Inflammatory macrophage treated with lipopolysaccharide for 4 hours (primary cell): ENCODE data around the gene PIEZO2.
"Not testable (repeated sequence)": the region's sequence is repeated elsewhere in the genome, so short reads cannot be mapped to it uniquely, and the experiment has no call there.

Experiments used
- DNase-seq: peaks from one replicate; pipeline ENCODE4 v3.0.0-alpha.2; 2020

PIEZO2 gene

DNA sequence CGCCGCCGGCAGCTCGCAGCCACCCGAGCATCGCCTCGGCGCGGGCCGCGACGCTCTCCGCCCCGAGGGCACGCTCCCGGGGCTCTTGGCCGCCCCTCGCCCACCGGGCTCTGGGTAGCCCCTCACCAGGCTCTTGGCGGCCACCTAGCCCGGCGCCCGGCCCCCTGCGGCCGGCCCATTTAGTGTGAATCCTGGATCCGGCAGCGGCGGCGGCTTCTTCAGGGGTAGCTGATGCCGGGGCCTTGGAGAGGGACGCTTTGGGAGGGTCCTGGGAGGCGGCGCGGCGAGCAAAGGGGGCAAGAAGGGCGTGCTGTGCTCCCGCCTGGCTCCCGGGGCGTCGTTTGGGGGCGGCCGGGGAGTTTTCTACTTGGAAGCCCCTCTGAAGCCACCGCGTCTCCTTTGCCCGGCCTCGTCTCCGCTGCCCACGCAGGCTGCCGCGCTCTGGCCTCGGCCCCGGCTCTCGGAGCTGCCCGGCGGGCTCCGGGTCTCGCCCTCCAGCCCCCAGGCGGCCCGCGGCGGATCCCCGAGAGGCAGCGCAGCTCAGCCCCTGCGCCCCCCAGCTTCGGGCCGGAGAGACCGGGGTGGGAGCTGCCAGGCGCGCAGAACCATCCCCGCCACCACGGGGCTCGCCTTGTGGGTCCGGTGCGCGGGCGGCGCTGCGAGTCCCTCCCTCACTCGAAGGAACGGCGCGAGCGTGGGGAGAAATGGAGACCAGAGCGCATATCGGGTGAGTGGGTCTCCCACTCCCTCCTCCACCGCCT, 509 bp downstream of the PIEZO2 start:
- DNase-seq: no peak

DNA sequence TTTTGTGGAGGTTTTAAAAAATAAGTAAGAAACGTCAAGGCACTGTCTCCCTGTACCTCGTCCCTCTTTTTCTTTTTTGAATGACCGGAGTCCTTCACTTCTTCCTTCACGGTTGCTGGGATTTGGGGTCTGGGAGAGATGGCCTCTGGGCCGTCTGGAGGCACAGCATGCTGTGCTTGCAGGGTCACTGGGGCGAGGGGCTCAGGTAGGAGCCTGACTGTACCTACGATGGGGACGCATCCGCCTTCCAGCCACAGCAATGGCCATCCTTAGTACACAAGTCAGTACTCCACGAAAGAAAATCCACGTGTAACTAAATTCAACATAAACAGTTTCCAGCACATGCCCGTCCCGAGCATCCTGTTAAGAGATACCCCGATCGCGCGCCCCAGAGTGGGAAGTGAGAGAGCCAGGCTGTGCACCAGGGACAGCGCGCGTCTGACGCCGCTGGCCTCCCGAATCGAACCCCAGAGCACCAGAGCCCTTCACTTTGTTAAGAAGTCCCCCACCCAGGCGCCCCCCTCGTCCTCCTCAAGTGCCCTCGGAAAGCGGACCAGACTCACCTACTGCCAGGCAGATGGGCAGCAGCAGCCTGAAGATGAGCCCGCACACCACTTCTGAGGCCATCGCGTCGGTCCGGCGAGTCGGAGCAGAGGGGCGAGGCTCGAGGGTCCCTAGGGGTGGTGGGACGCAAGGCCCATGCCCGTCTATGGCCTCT, 1.2 kb downstream of the PIEZO2 start:
- DNase-seq: no peak

- no peak for DNase-seq
Observed at GRCh38 chr18:11147371-11147951, 1.9 kb downstream of the PIEZO2 start.

DNA sequence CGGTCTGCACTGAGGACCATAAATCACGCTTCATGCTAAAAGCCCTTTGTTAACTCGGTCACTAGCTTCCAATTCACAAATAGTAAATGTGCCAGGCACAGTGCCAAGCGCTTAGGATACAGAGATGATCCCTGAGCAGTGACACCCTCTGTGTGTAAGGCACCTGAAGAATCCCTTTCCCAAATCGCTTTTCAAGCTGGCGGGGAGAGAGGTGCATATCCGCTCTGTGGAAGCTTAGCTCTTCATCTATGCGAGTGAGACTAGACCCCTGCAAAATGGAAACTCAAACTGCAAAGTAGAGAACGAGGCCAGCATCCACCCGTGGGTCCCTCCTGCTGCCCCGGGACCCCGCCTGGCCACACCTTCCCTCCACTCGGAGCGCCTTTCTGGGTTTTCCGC, 2.4 kb downstream of the PIEZO2 start:
- DNase-seq: no peak

DNA sequence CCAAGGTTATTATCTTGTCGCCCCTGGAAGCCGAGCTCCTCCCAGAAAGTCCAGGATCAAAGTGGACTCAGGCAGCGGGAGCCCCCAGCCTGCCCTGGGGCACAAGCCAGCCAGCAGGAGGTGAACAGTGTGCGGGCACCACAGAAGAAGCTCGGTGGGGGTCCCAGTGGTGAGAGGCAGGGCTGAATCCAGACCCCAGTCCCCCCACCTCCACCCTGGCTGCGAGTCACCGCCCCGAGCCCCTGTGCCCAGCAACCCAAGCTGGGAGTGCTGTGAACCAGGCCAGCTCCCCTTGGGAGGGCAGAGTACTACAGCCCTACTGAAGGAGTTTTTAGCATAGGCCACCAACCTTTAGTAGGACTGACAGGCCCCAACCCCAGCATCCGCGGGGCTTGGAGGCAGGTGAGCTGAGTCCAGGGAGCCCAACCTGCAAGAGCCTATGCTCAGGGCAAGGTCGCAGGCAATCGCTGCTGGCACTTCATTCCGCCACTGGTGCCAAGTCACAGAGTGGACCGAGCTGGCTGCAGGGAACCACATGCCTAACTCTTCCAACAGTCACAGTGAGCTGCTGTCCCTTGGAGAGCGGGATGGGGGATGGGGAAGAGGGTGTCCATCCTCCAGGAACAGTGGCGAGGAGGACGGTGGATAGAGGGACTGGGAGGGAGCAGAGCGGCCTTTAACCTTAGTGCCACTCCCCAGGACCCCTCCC, 3.0 kb downstream of the PIEZO2 start:
- DNase-seq: no peak

- no peak for DNase-seq
Observed at GRCh38 chr18:11145413-11146191, 3.8 kb downstream of the PIEZO2 start.

DNA sequence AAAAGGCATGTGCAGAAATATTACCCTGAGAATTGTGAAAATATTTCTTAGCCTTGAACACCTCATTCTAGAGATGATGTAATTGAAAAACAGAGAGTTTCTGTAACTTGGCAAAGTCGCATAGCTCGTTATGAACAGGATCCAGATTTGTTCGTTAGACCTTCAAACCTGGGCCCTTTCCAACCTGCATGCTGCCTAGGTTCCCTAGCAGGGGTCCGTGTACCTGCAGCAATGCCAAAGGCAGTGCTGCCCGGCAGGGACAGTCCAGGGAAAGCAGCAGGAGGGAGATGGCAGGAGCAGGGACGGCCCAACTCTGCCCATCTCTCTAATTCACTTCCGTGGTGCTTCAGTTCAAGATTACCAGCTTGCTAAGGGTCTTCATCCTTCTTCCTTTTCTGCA, 12.0 kb downstream of the PIEZO2 start:
- no peak for DNase-seq

DNA sequence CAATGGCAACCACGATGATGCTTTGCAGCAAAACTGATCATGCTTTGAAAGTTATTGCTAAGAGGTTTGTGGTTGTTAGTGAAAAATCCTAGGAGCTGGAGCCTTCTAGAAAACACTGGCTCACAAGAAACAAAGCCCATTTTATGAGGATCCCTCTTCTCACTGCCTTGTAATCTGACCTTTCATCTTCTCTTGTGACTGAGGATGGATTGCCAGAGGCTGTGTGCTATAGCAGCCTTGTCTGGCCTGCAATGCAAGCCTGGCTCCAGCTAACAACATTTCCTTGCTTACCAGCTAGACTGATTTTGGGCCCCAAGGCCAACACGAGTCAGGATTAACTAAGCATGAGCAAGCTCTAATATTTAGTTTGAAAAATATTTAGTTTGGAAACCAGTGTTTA, 13.1 kb downstream of the PIEZO2 start:
- DNase-seq: no peak

GRCh38 chr18:11134940-11135339, 14.4 kb downstream of the PIEZO2 start:
- DNase-seq: no peak

DNA sequence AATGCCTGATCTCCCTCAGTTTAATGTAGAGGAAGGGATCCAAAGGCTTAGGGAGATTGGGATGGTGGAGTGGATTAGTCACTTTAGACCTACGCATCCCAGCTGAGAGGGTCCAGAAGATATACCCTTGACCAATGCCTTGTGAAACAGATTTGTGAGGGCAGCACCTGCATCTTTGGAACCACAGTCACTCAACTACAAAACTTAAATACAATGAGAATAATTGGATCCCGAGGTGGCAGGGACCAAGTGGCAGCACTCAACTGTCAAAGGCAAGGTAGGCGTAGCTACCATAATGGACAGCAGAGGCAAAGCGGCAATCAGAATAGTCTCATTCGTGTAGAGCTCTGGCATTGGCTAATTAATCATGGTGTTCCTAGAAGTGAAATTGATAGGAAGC, 20.3 kb downstream of the PIEZO2 start:
- not testable (repeated sequence) for DNase-seq

DNA sequence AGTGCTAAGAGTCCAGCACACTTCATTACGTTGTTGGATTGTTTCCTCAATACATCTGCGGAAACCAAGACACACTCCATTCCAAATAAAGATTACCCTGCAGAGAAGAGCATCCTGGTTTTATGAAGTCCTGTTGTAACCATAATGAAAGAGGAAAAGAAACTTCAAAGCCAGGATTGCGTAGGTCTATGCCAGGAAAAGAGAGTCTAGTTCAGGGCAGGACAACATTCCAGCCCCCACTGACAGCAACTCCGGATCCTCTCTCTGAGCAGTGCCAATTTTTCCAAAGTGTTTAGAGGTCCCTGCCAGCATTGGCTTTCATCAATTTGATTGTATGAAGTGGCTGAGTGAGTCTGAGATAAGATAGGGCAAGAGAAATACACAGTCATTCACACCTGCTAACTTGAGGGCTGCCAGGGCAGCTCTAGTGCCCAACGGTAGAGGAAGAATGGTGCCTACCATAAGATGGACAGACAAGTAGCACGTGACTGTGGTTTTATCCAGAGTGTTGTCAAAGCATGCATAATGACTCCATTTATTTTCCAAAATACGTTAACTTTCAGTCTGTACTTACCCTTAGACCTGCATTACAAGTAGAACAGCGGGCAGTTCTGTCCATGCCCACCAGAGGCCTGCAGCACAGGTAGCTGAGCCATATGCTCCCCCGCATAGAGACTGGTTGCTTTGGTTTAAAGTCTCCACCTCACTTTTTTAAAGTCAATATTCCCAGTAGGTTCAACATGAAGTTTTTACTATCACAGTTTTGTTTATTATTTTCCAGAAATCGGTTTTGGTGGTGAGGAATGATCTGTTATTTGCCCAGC, 23.7 kb downstream of the PIEZO2 start:
- no peak for DNase-seq

- DNase-seq: no peak
Observed at GRCh38 chr18:11124054-11124453, 25.3 kb downstream of the PIEZO2 start.

DNA sequence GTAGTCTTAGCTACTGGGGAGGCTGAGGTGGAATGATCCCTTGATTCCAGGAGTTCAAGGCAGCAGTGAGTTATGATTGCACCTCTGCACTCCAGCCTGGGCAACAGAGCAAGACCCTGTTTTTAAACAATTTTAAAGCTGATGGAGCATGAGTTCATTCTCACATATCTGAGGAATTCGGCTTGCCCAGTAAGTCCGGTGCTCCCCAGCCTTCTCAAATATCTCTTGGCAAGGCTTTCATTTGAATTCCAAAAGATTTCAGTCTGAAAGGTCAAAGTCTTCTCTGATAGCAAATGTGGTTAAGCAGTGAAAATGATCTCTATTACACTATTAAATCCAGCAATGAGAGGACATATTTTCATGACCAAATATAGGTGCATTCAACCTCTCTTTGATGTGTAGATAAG, 27.9 kb downstream of the PIEZO2 start:
- DNase-seq: no peak

DNA sequence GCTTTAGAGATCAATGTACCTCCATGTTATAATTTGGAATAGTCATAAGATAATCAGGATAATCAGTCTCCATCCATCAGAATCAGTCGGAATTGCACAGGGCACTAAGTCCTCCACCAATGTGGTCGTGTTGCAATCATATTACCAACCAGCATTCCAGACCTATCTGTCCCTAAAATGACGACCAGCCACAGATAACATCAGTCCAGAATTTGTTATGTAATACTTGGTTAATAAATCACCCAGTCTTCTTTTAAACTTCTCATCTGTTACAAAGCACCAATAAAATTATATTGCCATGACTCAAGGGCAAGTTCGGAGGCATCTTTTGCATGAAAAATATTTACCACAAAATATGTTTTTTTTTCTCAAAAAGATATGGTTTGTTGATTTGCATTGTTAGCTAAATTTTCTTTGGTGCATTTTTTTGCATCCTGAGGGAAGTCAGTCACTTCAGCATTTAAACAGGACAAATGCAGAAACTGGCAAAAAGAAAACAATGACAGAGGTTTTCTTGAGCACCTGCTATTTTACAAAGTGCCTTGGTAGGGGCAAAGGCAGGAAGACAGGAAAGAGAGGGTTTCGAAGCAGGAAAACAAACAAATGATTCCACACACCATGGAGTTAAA, 29.3 kb downstream of the PIEZO2 start:
- no peak for DNase-seq

GRCh38 chr18:11119550-11119949, 29.8 kb downstream of the PIEZO2 start:
- DNase-seq: no peak

DNA sequence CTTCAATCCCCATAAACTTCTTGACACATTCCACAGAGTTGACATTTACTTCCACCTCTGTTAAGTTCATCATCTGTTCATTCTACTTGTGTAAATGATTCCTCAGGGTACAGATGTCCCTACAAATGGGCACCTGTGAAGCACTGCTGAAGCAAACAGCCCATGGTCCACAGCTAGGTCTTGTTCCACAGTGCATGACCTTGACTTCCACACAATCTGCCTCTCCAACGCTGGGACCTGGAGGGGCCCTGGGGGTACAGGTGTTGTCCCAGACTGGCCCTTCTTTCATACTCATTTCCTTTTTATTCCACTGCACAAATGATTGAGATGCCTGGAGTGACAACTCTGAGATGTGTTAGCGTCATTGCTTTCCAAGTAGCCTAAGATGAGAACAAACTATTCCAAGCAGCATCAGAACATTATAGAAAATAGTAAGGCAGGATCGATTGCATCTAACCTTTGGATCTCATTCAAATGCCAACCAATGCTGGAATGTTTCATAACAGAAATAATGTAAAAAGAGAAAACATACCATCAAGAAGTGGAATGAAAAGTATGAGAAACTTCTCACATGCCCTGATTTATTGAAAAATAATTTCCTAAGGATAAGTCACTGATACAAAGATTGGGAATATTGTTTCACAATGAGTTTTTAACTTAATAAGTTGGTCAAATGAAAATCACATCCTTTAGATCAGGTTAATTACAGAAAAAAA, 31.2 kb downstream of the PIEZO2 start:
- DNase-seq: no peak

GRCh38 chr18:11115276-11115675, 34.1 kb downstream of the PIEZO2 start:
- no peak for DNase-seq

- DNase-seq: no peak
Observed at GRCh38 chr18:11114653-11115052, 34.7 kb downstream of the PIEZO2 start.

- no peak for DNase-seq
Observed at GRCh38 chr18:11113937-11114336, 35.4 kb downstream of the PIEZO2 start.

DNA sequence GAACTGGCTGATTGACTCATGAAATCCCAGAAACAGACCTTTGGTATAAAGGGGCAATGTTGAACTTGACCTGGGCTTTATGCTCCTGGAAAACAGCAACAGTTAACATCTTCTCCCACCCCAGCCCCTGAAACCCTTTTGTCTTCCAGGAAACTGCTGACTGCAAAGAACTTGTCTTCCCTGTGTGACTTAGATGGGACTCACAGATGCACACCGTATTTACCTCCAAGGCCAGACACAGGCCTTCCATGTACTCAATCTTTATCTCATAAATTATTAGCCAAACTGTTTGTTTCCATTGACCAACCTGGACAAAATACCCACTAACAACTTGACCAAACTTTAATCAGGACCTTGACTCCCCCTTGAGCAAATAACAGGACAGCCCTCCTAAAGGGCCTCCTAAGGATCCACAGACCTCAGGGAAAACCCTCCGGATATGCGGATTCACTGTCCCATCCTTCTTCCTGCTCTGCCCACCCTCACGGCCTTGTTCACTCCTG, 36.3 kb downstream of the PIEZO2 start:
- no peak for DNase-seq
